AG10803 (cell line): ENCODE measurements around the gene DYNC2I2.

Experiments used
- DNase-seq: peaks from one replicate; pipeline ENCODE4 v3.0.0; 2010; ENCODE audit warnings: low read depth
- H3K4me3 ChIP-seq: 2 replicates; pipeline ENCODE4 v1.5.1; 2011; ENCODE audit warnings: mild to moderate bottlenecking, low read length, control low read depth
- TF ChIP-seq, protein P1 (sequence below): conservative IDR thresholded peaks from 2 replicates; pipeline ENCODE4 v1.5.1; 2011; ENCODE audit warnings: mild to moderate bottlenecking, low read length, control low read depth, inconsistent platforms

DYNC2I2 gene

DNA sequence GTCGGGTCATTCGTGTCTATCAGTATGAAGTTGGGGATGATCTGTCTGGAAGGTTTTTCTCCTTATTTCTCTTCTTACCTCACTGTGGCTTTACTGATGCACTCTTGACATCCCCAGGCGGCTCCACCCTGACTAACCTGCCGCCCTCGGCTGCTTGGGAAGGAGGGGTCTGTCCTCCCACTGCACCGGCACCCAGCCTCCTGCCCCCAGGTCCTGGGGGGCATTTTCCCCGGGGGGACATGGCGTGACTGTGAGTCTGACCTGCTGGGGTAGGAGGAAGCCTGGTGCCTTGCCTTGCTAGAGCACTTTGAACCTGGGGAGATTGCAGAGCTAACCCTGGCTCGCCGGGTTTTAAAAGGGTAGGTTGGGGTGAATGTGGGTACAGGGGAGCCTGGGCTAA is 27.5 kb downstream of the DYNC2I2 start:
- H3K4me3 ChIP-seq: no peak overlapping the region
- TF ChIP-seq, protein P1, sequence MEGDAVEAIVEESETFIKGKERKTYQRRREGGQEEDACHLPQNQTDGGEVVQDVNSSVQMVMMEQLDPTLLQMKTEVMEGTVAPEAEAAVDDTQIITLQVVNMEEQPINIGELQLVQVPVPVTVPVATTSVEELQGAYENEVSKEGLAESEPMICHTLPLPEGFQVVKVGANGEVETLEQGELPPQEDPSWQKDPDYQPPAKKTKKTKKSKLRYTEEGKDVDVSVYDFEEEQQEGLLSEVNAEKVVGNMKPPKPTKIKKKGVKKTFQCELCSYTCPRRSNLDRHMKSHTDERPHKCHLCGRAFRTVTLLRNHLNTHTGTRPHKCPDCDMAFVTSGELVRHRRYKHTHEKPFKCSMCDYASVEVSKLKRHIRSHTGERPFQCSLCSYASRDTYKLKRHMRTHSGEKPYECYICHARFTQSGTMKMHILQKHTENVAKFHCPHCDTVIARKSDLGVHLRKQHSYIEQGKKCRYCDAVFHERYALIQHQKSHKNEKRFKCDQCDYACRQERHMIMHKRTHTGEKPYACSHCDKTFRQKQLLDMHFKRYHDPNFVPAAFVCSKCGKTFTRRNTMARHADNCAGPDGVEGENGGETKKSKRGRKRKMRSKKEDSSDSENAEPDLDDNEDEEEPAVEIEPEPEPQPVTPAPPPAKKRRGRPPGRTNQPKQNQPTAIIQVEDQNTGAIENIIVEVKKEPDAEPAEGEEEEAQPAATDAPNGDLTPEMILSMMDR: no peak
- DNase-seq: no peak

- no peak for DNase-seq
- TF ChIP-seq, protein P1: no peak
- no peak overlapping the region for H3K4me3 ChIP-seq
These were observed 28.1 kb downstream of the DYNC2I2 start for GRCh38 chr9:128628471-128629048.

GRCh38 chr9:128627906-128628305 is 28.7 kb downstream of the DYNC2I2 start:
- TF ChIP-seq, protein P1: no peak
- no peak for DNase-seq

GRCh38 chr9:128627127-128627715 is 29.4 kb downstream of the DYNC2I2 start:
- no peak overlapping the region for H3K4me3 ChIP-seq
- TF ChIP-seq, protein P1: no peak
- no peak for DNase-seq

More at GRCh38 chr9:128627906-128628305, 28.7 kb downstream of the DYNC2I2 start:
- no peak overlapping the region for H3K4me3 ChIP-seq

DNA sequence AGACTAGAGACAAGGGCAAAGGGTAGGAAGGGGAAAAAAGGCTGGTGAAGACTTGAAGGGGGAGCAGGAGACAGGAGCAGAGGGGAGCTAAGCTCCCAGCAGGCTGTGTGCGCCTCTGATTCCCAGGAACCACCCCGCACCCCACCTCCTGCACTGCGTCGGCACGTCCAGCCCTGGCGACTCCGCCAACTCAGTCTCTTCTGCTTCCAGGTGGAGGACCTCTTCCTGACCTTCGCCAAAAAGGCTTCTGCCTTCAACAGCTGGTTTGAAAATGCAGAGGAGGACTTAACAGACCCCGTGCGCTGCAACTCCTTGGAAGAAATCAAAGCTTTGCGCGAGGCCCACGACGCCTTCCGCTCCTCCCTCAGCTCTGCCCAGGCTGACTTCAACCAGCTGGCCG is 30.5 kb downstream of the DYNC2I2 start:
- no peak overlapping the region for H3K4me3 ChIP-seq
- no peak for DNase-seq
- TF ChIP-seq, protein P1: no peak

- peak; percentile 61 for DNase-seq
- H3K4me3 ChIP-seq: no peak overlapping the region
- TF ChIP-seq, protein P1: 0 out of 2 replicates have a peak, but pooled peaks have one; percentile 7
These were observed 31.1 kb downstream of the DYNC2I2 start for GRCh38 chr9:128625391-128626146.
